Forelimb muscle (tissue), 1 donor: Measurements from ENCODE around the gene BCAS3. TPM values are rescaled to one million over a fixed set of nuclear protein-coding genes. Genes with fewer than 3 reads are reported as not detected.

Experiments
- DNase-seq: peaks from one replicate; pipeline ENCODE4 v3.0.0-alpha.2; 2013; ENCODE audit warnings: low read depth
- polyA plus RNA-seq: library from polyadenylated mRNA; unstranded; fragments of 120-200 nt; gene quantifications from one replicate; pipeline ENCODE4 v1.2.1, GENCODE V29; 2013; ENCODE audit not compliant: insufficient read length

BCAS3 gene
- polyA plus RNA-seq, 1 donor, result 10.1 TPM

DNA sequence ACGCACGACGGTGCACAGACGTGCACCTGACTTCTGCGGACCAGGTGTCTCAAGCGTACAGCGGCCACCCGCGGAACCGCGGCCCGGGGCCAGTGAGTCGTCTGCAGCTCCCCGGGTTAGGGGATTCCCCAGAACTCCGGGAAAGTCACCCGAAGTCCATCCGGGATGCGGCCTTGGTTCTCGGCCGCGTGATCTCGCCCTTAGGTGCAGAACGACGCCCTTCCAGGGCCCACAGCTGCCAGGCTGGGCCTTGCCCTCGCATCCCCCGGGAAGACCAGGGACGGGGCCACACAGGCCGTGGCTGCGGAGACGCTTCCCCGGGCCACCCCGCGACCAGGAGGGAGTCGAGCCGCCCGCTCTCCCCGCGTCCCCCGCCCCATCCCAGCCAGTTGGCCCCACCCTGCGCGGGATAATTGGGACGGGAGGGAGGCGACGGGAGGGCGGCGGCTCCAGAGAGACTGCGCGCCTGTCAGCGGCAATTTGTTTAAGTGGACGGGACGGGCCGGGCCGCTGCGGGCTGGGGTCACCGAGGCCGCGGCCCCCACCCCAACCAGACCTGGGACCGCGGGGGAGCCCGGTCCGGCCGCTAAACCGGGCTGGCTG is 718.4 kb downstream of the BCAS3 start:
- no peak for DNase-seq

GRCh38 chr17:61396586-61397085 is 719.0 kb downstream of the BCAS3 start:
- no peak for DNase-seq

DNA sequence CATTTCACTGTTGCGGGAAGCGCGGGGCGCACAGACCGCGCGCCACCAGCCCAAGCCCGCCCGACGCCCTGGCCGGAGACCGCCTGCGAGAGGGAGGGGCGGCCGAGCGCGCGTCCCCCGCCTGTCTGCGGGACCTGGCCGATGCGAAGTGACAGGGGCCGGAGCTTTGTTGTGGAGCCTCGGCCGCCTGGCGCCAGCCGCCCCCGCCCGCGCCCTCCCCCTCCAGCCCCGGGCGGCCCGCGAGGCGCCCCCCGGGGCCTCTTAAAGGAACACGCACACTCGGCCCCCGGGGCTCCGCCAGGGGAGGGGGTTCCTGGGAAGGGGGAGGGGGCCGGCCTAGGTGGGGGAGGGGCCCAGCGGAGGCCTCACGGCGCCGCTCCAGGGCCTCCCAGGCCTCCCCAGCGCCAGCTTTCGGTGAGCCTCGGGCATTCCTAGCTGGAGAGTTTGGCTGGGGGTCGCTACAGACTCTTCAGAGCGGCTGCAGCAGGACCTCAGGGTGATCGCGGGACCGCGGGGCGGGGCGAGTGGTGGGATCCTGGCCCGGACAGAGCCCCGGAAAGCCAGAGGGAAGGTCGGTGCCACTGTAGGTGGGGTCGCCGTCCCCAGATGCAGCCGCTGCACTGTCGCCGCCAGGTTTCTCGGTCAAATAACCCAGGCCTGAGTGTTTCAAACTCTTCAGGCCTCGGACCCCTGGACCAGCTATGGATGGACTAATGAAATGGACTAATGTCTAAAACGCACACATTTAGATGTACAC is 719.6 kb downstream of the BCAS3 start:
- no peak for DNase-seq

- no peak for DNase-seq
These were observed 721.1 kb downstream of the BCAS3 start for GRCh38 chr17:61398721-61399130.

DNA sequence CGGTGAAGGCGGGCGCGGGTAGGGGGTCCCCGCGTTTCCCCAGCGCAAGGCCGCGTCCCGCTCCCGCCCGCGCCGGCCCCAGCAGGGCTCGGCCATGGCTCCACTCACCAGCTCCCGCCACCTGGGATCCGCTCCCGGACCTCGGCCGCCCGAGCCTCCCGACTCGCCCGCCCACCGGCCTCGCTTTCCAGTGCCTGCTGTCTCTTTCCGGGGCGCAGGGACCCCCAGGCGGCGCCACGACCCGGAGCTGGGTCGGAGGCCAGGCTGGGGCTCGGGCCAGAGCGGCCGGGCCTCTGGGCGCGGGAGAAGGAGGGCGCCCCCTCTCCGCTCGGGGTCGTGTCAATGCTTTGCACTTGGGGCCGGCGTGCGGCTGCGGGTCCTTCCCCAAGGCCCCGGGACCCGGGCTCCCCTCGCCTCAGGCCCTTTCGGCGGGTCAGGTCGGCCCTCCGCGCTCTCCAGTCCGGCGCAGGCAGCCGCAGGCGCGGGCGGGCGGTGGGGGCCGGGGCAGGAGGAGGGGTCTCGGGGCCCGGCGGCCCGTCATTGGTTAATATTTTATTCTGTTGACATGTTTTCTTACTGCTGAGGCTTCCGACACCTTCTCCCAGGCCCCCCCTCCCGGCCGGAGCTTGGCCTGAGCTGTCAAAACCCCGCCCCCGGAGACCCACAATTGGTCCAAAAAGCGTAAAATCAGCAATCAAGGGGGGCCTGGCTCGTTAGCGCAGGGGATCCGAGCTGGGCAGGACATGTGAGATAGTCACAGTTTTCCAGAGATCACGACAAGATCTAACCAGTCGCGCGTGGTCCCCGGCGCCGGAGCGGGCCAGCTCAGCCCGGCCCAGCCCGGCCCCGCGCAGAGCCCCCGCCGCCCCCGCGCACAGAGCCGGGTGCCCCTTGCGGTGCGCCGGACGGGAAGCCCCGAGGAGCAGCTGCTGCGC is 721.7 kb downstream of the BCAS3 start, which contains the start of gene TBX2:
TBX2 (plus strand) TSS at position 713 of the 935 bp plus-strand sequence. CDS start 334 bp downstream, outside the sequence.
- DNase-seq, result no peak

- DNase-seq, result no peak
These were observed 722.5 kb downstream of the BCAS3 start for GRCh38 chr17:61400066-61400716.

DNA sequence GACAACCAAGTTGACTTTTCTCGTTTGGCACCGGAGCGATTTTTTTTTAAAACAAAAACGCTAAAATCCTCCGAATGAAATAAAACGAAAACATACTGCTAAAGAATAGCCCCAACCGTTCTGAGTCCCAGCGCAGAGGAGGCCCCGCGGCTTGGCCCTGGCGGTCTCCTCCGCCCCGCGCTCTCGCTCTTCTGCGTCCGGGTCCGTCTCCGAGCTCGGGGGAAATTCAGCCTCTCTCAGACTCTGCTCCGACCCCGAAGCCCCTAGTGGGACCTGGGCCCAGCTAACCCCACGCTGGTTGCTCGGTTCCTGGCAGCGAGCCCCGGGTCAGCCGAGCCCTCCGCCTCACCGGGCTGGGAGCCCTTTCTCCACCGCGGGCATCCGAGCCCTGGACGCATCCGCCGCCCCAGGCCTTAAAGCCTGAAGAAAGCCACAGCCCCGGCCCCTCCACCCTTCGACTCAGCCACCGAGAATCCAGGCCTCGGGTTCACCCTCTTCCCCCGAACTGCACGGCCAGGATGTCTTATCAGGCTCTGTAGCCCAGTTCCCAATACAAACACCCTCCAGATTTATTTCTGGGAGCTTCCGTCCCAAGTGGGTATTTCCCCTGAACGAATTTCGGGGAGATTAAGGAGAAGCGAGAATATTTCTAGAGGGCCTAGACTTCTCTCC is 723.2 kb downstream of the BCAS3 start:
- no peak for DNase-seq

DNA sequence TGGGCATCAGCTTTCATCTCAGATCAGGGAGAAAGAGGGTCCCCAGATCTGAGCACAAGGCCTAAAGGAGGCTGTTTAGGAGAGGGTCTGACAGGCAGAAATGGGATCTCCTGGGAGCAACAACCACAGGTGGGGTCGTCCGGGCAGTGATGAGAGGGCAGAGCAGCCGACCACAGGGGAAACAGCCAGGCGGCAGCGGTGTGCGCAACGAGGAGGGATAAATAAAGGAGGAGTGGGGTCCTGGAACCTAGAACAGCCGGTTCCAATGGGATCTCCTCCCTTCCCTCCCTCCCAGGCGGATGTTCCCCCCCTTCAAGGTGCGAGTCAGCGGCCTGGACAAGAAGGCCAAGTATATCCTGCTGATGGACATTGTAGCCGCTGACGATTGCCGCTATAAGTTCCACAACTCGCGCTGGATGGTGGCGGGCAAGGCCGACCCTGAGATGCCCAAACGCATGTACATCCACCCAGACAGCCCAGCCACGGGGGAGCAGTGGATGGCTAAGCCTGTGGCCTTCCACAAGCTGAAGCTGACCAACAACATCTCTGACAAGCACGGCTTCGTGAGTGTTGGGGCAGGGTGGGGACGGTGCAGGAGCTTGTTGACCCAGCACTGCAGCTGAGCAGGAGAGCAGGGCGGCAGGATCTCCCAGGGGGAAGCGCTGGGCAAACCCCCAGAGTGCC is 723.9 kb downstream of the BCAS3 start:
- DNase-seq, result no peak

DNA sequence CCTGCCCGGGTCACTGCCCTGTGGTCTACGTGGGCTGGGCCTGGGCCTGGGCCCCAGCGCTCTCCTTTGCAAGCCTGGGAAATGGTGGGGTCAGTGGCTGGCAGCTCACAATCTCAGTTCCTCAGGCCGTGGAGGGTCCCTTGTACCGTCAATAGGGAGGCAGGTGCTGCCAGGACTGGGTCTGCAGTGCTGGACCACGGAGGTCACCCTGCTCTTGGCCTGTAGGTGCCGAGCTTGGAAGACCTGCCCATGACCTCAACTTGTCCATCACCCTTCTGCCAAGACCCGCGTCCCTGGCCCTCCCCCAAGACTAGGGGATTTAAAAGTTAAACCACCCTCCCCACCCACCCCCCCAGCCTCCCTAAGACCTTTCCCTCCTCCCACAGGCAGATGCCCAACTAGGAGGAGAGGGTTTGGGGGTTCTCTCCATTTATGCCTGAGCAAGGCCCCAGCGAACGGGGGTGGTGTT is 724.5 kb downstream of the BCAS3 start:
- no peak for DNase-seq

DNA sequence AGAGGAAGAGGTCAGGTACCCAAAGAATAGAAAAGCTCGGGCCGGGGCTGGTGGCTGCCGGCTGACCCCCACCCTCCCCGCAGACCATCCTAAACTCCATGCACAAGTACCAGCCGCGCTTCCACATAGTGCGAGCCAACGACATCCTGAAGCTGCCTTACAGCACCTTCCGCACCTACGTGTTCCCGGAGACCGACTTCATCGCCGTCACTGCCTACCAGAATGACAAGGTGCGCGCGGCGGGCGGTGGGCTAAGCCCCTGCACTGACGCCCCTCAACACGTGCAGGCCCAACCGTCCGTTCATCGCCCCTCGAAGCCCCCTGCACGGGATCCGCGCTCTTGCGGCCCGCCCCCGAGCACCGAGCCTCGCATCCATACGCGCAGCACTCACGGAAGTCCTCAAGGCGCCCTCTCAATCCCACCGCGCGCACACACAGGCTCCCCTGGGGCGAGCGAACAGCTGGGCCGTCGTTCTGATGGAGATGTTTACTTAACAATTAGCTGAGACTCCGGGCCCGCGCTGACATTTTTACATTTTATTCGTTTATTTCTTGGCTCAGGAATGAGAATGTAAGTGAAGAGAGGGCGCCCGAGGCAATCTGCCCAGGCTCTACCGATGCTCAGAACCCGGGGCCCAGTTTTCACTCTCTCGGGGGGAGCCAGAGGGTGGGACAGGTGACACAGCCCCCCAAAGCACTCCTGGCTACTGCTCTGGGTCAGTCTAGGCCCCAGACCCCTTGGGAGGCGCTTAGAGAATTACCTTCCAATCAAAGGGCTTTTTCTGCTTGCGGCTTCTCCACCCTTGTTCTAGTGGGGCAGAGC is 725.5 kb downstream of the BCAS3 start:
- DNase-seq, result no peak

DNA sequence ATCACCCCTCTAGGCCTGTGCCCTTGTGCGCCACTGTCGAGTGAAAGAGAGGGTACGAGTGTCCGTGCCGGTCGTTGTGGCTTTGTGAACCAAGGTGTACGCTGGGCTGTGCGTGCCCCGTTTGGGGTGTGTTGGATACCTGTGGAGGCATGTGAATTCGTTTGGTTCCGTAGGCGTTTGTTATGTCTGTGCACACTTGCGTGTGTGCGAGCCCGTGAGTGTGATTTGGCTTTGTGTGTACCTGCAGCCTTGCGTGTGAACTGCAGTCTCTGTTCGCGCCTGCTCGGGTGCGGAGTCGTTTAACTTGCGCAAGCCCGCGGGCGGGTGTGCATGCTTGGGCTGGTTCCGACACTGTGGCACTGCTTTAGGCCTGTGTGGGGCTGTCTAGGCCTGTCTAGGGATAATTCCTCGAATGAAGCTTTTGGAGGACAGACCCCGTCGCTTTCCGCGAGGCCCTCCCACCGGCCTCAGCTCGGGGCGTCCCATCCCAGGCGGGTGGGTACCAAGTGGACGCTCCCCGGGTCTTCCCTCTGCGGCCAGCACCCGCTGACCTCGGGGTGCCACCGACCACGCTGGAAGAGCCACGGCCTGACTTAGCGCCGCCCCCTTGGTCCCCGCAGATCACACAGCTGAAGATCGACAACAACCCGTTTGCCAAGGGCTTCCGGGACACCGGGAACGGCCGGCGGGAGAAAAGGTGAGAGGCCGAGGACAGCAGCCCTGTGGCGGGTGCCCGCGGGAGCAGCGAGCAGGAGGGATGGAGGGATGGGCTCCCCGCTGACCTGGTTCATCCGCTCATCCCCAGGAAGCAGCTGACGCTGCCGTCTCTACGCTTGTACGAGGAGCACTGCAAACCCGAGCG is 726.4 kb downstream of the BCAS3 start:
- DNase-seq, result no peak

- DNase-seq, result no peak
These were observed 726.9 kb downstream of the BCAS3 start for GRCh38 chr17:61404663-61404912.

DNA sequence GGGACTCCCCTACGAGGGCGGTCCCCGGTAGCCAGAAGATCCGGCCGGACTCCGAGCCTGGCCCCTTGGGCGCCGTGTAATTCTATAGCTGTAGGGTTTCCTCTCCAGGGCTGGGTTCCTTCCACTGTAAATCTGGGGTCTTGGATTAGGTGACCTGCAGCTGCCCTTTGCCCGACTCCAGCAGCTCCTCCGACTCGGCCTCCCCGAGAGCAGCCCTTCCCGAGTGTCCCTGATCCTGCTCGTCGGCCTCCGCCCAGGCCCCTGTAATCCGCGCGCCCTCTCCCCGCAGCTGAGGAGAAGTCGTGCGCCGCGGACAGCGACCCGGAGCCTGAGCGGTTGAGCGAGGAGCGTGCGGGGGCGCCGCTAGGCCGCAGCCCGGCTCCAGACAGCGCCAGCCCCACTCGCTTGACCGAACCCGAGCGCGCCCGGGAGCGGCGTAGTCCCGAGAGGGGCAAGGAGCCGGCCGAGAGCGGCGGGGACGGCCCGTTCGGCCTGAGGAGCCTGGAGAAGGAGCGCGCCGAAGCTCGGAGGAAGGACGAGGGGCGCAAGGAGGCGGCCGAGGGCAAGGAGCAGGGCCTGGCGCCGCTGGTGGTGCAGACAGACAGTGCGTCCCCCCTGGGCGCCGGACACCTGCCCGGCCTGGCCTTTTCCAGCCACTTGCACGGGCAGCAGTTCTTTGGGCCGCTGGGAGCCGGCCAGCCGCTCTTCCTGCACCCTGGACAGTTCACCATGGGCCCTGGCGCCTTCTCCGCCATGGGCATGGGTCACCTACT is 727.4 kb downstream of the BCAS3 start:
- DNase-seq, result no peak

- DNase-seq, result no peak
These were observed 728.3 kb downstream of the BCAS3 start for GRCh38 chr17:61405686-61406536.

DNA sequence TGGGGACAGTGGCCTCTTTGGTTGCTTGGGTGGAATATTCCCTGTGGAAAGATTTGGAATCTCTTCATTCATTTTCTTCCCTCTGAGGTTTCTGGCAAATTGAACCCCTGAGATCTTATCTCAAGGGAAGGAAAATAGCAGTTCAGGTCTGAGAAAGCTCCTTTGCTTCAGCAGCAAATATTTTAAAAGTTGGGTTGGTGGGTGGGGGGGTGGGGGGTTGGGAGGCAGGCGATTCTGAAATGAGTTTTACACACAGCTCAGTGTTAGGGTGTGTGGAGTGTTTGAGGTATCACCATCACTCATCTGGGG is 728.8 kb downstream of the BCAS3 start:
- no peak for DNase-seq

DNA sequence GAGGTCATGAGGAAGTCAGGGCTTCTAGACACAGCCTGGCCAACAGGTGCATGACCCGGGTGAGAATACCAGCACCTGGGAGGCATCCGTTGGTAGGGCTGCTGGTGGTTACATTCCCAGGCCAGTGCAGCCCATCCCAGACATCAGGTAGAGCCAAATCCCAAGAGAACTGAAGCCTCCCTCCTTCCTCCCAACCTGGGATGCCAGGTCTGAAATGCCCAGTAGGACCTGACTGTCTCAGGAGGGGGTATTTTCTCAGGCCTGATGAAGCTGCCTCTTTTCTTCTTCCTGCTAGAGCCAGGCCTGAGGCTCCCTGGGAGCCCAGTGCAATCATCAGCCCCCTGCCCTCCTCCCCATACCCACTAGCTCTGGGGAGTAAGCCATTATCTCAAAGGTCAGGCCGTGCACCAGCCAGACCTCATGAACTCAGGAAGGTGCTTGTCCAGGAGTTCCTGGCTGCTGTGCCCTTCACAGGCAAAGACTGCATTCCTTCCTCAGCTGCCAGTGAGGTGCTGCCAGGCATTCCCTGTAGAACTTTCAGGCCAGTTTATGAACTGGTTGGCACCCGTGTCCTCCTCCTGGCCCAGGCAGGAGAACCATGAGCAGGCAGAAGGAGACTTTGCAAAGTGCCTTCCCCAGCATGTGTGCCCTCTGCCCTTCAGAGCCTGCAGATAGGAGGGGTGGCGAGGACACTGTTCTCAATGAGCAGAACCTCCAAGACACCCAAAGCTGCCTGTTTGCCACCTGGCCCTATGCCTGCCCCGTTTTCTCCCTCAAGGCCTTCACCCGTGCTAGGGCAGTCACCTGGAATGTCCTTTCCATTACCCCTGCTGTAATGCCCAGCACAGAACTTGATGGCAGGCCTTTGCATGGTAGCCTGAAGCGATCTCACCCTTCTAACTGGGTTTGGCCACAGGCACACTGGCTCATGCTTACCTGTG is 729.6 kb downstream of the BCAS3 start:
- no peak for DNase-seq
